Thyroid gland (tissue), 4 donors: ENCODE measurements around the gene LRRIQ4. TPM values are rescaled to one million over a fixed set of nuclear protein-coding genes. Genes with fewer than 3 reads are reported as not detected.

Source experiments
- DNase-seq, 2 donors: peaks; one replicate each; pipeline ENCODE4 v3.0.0-alpha.2; 2019
- H3K27ac ChIP-seq, 3 donors: fragments of 200-600 bp; sonication (generic); 1 replicate in 2 of 3; 2 replicates in 1 of 3; pipeline ENCODE4 v1.5.1; 2016 to 2019; ENCODE audit warnings: mild to moderate bottlenecking in 1 of 3, moderate library complexity in 1 of 3
- H3K27me3 ChIP-seq: fragments of 200-600 bp; sonication (generic); one replicate; pipeline ENCODE4 v1.5.1; 2019
- H3K36me3 ChIP-seq, 2 donors: fragments of 200-600 bp; sonication (generic); one replicate each; pipeline ENCODE4 v1.5.1; 2016 to 2019
- H3K4me1 ChIP-seq, 2 donors: fragments of 200-600 bp; sonication (generic); one replicate each; pipeline ENCODE4 v1.5.1; 2017 to 2019
- H3K4me3 ChIP-seq, 3 donors: fragments of 200-600 bp; sonication (generic); replicated peaks in 1 of 3; 1 replicate in 2 of 3; 2 replicates in 1 of 3; pipeline ENCODE4 v1.5.1; 2016; ENCODE audit warnings: mild to moderate bottlenecking in 1 of 3
- H3K9me3 ChIP-seq: fragments of 200-600 bp; sonication (generic); one replicate; pipeline ENCODE4 v1.5.1; 2017
- CTCF ChIP-seq, 6 experiments: fragments of 200-600 bp in 3 of 6; fragments of 450-650 bp in 3 of 6; sonication (generic) in 3 of 6; IDR thresholded peaks; one replicate each; pipeline ENCODE4 v1.5.1; 2016 to 2019; ENCODE audit warnings: antibody characterized with exemption in 6 of 6, mild to moderate bottlenecking in 2 of 6, inconsistent platforms in 1 of 6, moderate library complexity in 1 of 6
- POLR2A ChIP-seq, 2 donors: fragments of 450-650 bp; IDR thresholded peaks; one replicate each; pipeline ENCODE4 v1.6.1; 2017; ENCODE audit warnings: antibody characterized with exemption in 2 of 2, mild to moderate bottlenecking in 2 of 2, moderate library complexity in 1 of 2
- whole genome bisulfite sequencing, 2 donors: methylation state at CpG; one replicate each; pipeline ENCODE4 v1.1.5; 2017; 5-methylcytosine and 5-hydroxymethylcytosine counted together
- intact Hi-C: fragments of 100-400 bp; cut with DNase I; formaldehyde crosslinking; loops from one replicate; pipeline ENCODE4 v1.15.1; 2023
- total RNA-seq, 4 donors: library from RNA; depleted of rRNA; stranded (reverse); fragments of >200 nt; gene quantifications; one replicate each; pipeline ENCODE4 v1.2.3, GENCODE V29; 2016

The LRRIQ4 gene
- total RNA-seq, 4 donors from 2014 or later: 0.29 TPM; not detected in 3

GRCh38 chr3:169818316-169818715 is 5.6 kb downstream of the LRRIQ4 start:
- Histone ChIP-seq H3K4me1 (no peaks in the 10 kb centered on the region), H3K27ac (no peak overlapping the region), H3K27me3 (no peaks in the 10 kb centered on the region), H3K4me3 (no peak overlapping the region), H3K36me3 (no peaks in the 10 kb centered on the region), H3K9me3 (no peaks in the 10 kb centered on the region)
- intact Hi-C loops: no loop called here
- TF ChIP-seq POLR2A (IDR thresholded peaks at IDR 0.05) (no peak), CTCF (IDR thresholded peaks at IDR 0.05) (no peak)
- DNase-seq: no peak
- WGBS, 2 donors: 80 to 82% methylated on average over 2 of the region's 2 CpGs

- intact Hi-C loops: no loop called here
- 93 to 96% methylated on average over 15 of the region's 15 CpGs for WGBS, 2 donors
Measured at GRCh38 chr3:169822091-169822490, 9.4 kb downstream of the LRRIQ4 start.

GRCh38 chr3:169822540-169822939 is 9.9 kb downstream of the LRRIQ4 start:
- Histone ChIP-seq H3K4me1 (no peaks in the 10 kb centered on the region), H3K27ac (no peak overlapping the region), H3K4me3 (no peak overlapping the region), H3K9me3 (no peaks in the 10 kb centered on the region), H3K27me3 (no peaks in the 10 kb centered on the region), H3K36me3 (no peaks in the 10 kb centered on the region)
- TF ChIP-seq CTCF (IDR thresholded peaks at IDR 0.05) (no peak), POLR2A (IDR thresholded peaks at IDR 0.05) (no peak)
- intact Hi-C loops: no loop called here
- no peak for DNase-seq
- WGBS, 2 donors: 88 to 91% methylated on average over 20 of the region's 20 CpGs

More at GRCh38 chr3:169822091-169822490, 9.4 kb downstream of the LRRIQ4 start:
- no peak overlapping the region for H3K27ac ChIP-seq
- no peak overlapping the region for H3K4me3 ChIP-seq
- no peaks in the 10 kb centered on the region for H3K4me1 ChIP-seq
- DNase-seq: no peak
- H3K9me3 ChIP-seq: no peaks in the 10 kb centered on the region
- no peaks in the 10 kb centered on the region for H3K27me3 ChIP-seq
- no peaks in the 10 kb centered on the region for H3K36me3 ChIP-seq
- TF ChIP-seq CTCF (IDR thresholded peaks at IDR 0.05) (no peak), POLR2A (IDR thresholded peaks at IDR 0.05) (no peak)

DNA sequence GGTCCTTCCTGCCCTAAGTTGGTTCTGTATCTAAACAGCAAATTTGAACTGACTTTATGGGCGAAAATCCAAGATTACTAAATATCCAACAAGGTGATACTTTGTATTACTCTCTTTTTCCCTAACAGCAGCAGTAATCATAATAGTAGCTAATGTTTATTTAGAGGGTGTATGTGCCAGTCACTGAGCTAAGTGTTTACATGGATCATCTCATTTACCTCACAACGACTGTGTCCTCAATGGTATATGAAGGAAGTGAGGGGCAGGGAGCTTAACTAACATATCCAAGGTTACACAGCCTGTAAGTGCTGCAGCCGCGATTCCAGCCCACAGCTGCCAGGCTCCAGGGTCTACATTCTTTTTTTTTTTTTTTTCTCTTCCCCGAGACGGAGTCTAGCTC is 10.3 kb downstream of the LRRIQ4 start:
- intact Hi-C loops: no loop called here
- TF ChIP-seq POLR2A (IDR thresholded peaks at IDR 0.05) (no peak), CTCF (IDR thresholded peaks at IDR 0.05) (no peak)
- no peak for DNase-seq
- Histone ChIP-seq H3K9me3 (no peaks in the 10 kb centered on the region), H3K27me3 (no peaks in the 10 kb centered on the region), H3K36me3 (no peaks in the 10 kb centered on the region), H3K27ac (no peak overlapping the region), H3K4me1 (no peaks in the 10 kb centered on the region), H3K4me3 (no peak overlapping the region)
- WGBS, 2 donors: 57 to 65% methylated on average over 6 of the region's 6 CpGs

- Histone ChIP-seq H3K27me3 (no peaks in the 10 kb centered on the region), H3K9me3 (no peaks in the 10 kb centered on the region), H3K4me3 (no peak overlapping the region), H3K27ac (no peak overlapping the region), H3K36me3 (no peaks in the 10 kb centered on the region), H3K4me1 (no peaks in the 10 kb centered on the region)
- intact Hi-C loops: no loop called here
- TF ChIP-seq CTCF (IDR thresholded peaks at IDR 0.05) (no peak), POLR2A (IDR thresholded peaks at IDR 0.05) (no peak)
- DNase-seq: no peak
- 91% methylated on average over 3 of the region's 3 CpGs for WGBS, 2 donors
Measured at GRCh38 chr3:169825316-169825715, 12.6 kb downstream of the LRRIQ4 start.
